CMK (cell line): ENCODE measurements around the gene KMT2A.
"Not testable (repeated sequence)": the region's sequence is repeated elsewhere in the genome, so short reads cannot be mapped to it uniquely, and the experiment has no call there.

ENCODE experiments used
- DNase-seq: peaks from one replicate; pipeline ENCODE4 v3.0.0-alpha.2; 2010; ENCODE audit warnings: low read depth

The KMT2A gene

DNA sequence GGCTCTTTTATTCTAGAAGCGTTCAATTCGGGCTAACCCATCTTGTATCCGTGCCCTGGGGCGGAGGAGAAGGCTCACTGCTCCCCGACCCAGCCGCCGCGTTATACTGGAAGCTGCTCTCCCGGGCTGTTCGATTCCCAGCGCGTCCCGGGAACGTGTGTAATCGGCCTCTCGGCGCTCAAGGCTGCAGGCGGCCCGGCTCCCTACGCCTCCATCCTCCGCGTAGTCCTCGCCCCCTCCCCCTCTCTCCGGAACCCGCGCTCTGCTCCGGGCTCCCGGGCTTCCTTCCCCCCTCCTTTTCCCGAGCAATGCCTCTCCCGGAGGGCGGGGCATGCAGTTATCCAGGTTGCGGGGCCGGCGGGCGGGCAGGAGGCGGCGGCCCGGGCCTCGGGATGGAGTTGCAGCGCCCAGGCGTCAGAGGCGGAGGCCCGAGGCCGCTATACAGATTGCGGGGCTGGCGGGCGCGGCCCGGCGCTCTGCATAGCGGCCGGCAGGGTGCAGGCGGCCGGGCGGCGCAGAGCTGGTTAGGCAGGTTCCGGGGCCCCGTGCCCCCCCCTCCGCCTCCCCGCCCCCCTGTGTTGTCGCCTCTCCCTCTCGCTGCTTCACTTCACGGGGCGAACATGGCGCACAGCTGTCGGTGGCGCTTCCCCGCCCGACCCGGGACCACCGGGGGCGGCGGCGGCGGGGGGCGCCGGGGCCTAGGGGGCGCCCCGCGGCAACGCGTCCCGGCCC is at the start of gene KMT2A:
TSS of gene KMT2A (plus strand) at position 600 of the 732 bp plus-strand sequence. CDS start at position 621, 21 bp downstream.
- DNase-seq, result peak; percentile 96

GRCh38 chr11:118396097-118396501 is 40.2 kb upstream of the KMT2A start:
- DNase-seq, result no peak

DNA sequence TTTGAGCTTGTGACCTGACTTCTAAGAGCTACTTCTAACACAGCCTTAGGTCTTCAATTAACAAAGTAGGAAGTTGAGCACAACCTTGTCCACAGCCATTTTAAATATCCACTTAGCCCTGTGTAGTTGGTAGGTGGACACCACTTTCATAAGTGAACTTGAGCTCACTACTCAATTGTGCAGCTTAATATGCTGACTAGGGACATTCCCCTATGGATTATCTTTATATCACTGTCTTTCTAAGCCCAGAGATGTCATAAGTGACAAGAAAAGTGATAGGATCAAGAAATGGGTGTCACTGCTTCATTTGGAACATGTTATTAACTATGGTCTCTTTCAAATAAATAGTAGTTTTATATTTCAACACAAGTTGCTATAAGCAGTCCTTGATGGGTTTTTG is 38.8 kb upstream of the KMT2A start:
- DNase-seq, result no peak

DNA sequence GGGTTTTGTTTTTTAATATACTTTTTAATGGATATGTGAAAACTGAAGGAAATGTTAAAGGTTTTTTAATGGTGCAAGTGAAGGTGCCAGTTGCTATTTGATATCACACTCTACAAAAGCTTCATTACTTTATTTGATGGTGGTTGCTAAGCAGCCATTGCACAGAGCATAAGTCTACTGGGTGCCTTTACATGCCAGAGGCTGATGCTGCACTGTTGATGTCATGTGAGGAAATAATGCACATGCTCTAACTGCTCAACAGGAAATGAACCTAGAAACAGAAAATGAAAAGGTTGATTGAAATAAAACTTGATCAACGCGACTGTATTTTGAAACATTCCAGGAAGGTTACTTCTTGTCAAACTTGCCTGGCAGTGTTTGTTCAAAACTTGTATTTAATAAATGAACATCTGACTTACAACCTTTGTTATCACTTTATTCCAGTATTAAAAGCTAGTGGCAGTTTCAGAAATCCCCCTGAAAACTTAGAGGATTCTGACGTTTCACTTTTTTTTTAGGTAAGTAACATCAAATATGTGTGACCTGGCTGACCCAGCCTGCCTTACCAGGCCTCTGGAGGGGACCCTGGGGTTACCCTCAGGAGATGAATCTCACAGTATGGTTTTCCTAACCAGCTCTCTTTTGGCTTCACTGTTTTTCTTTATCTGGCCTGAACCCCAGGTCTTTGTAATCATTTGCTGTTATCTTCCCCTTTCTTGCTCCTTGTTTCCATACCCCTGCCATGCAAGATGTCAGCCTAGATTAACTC is 37.3 kb upstream of the KMT2A start:
- DNase-seq, result no peak

DNA sequence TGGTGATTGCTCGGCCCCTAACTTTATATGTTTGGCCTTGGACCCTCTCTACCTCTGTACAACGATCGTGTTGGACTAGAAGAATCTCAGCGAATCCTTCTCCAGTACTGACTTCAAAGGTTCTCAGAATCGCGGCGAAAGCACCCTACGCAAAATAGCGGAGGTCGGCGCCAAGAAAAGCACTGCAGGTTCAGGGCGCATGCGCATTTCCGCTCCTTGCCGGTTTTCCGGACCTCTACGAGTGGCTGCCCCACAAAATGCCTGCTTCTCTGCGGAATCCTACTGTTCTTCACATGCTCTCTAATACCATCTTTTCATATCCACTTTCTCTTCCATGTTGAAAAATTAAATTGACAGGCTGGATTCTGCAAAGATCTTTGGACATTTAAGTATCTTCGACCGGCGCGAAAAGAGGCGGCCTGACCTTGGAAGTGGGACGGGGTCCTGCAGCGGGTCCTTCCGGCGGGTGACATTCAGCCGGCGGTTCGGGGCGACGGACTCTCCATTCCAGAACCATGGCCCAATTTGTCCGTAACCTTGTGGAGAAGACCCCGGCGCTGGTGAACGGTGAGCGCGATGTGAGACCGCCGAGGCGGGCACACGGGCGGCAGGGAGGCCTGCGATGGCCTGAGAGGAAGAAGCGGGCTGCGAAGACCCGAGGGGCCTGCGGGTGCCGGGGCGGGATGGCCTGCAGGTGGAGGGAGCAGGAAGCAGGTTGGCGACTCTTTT is 35.0 kb upstream of the KMT2A start, which contains the start of gene ATP5MG:
TSS of gene ATP5MG (plus strand) at position 456 of the 729 bp plus-strand sequence. CDS start at position 516, 60 bp downstream.
- peak; percentile 83 for DNase-seq

DNA sequence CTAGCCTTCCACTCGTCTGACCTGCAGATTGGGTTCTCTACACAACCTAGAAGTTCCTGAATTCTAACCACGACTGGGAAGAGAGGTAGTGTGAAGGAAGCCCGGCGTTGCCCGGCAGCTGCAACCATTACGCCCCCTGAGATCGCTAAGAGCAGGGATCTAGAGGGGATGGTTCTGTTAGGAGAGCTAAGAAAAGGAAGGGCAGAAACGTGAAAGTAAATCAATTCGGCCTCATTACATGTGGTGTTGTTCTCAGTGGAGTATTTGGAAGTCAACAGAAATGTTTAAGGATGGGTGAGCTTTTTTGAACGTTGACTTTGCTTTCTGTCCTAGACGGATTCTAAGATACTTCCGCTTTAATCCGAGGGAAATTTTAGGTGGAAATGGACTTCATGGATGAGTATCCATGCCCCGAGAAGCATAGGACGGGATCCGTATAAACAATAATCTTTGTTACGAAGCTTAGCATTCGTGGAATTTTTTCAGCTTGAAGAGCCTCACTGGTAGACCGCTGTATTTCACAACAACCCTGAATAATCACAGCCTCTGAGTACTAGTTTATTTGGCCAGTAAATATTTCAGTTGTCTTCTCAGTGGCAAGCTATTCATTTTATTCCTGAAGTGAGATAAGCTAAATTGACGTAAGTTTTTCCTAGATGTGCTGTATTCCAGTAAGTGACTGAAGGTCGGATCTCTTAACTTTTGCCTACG is 34.3 kb upstream of the KMT2A start:
- DNase-seq, result no peak

GRCh38 chr11:118402594-118402993 is 33.7 kb upstream of the KMT2A start:
- not testable (repeated sequence) for DNase-seq

GRCh38 chr11:118406599-118407166 is 29.6 kb upstream of the KMT2A start:
- DNase-seq, result no peak

DNA sequence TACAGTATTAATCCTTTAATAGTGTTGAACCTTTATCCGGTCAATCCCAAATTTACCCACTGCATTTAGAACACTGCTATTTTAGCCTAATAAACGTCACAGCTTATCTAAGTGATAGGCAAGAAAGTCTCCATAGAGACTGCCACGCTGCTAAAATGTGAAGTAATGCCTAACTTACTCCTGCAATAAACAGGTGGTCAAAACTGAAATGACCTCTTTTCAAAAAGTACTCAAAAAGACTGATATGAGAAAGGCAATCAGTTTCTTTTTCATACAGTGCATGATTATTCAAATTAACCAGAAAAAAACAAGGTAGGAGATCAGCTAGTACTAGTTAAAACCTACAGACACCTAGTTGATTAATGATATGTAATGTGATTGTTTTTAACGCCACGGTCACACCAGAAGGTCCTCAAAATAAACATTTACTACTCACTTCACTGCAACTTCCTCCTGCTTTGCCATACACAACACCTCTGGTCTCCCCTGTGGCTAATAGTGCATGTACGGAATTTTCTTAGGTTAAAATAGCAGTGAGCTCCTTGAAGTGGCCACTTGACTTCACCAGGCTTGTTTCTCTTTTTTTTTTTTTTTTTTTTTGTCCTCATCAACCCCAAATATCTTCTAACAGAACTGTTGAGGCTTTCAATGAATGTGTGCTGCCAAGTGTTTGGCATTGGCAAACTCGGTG is 26.1 kb upstream of the KMT2A start:
- DNase-seq, result no peak

GRCh38 chr11:118411530-118411929 is 24.8 kb upstream of the KMT2A start:
- no peak for DNase-seq

GRCh38 chr11:118412921-118413320 is 23.4 kb upstream of the KMT2A start:
- no peak for DNase-seq

- no peak for DNase-seq
Measured at GRCh38 chr11:118415062-118415738, 21.1 kb upstream of the KMT2A start.

GRCh38 chr11:118415739-118416068 is 20.6 kb upstream of the KMT2A start:
- peak; percentile 70 for DNase-seq

DNA sequence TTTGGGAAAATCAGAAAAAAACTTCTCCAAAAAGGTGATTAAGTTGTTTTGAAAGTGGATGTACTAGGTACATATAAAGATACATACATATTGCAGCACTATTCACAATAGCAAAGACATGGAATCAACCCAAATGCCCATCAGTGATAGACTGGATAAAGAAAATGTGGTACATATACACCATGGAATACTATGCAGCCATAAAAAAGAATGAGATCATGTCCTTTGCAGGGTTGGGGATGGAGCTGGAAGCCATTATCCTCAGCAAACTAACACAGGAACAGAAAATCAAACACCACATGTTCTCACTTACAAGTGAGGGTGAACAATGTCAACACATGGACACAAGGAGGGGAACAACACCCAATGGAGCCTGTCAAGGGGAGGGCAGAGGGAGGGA is 19.4 kb upstream of the KMT2A start:
- not testable (repeated sequence) for DNase-seq

GRCh38 chr11:118417801-118418200 is 18.5 kb upstream of the KMT2A start:
- no peak for DNase-seq

GRCh38 chr11:118418766-118419165 is 17.5 kb upstream of the KMT2A start:
- no peak for DNase-seq

DNA sequence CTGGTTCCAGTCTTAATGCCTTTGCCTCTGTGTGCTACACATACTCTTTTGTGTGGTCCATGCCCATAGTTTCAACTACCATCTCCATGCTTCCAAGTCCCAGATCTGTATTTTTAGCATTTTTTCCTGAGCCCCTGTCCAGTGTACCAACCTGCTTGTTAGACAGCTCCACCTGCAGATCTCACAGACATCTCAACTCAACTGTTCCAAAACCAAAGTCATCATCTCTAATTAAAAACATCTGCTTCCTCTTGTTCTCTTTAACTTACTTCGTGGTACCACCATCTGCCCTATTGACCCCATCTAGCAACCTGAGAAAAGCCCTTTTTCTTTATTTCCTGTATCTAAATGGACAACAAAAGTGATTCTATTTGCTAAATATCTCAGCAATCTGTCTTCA is 8.6 kb upstream of the KMT2A start:
- DNase-seq, result no peak

DNA sequence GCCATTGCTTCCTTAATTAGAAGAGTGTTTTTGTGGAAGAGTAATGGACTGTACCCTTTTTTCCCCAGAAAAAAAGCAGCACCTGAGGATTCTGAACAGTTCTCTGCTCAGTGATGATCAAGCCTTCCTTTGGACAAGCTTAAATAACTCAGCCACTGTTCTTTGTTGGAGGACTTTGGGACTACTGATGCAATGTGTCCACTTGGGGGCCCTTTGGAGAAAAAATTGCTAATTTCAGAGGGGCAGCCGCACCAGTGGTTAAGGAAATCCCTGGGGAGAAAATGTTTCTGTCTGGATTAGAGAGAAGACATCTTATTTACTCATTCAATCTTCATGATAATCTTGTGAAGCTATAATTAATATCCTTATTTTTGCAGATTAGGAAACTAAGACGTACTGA is 5.3 kb upstream of the KMT2A start:
- DNase-seq, result no peak

DNA sequence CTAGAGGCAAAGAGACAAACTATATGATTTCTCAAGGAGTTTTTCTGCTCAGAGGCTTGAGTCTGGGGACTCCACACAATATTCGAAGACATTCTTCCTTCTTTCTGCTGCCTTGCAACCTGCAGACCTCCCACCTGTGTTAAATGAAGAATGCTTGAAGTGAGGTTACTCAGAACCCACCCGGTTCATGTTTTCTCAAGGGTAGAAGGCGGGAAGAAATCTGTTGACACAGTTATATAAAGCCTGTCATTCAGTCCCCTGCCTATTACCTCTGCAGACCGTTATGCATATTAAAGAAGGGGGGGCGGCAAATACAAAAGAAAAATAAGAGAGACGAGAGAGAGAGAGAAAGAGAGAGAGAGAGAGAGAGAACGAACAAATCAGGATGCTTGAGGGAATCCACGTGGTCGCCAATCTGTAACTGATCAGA is 2.2 kb upstream of the KMT2A start:
- no peak for DNase-seq

GRCh38 chr11:118434553-118435289 is 1.6 kb upstream of the KMT2A start:
- DNase-seq, result no peak
